SK-N-SH treated with all-trans-retinoic acid at 6 μM for 48 hours (cell line): ENCODE measurements around the gene WWP2.

ENCODE experiments used
- ATAC-seq: fragments of 200-7000 bp; cut with Tn5 transposase; 3 replicates; pipeline ENCODE4 v1.9.1; 2020; ENCODE audit warnings: mild to moderate bottlenecking, moderate library complexity
- ARNTL ChIP-seq: fragments of 450-650 bp; formaldehyde crosslinking; IDR thresholded peaks from 2 replicates; pipeline ENCODE4 v1.5.0; 2020; ENCODE audit warnings: low read depth, mild to moderate bottlenecking, moderate library complexity, borderline replicate concordance
- BACH2 ChIP-seq: fragments of 250-450 bp; sonication (Bioruptor Pico); IDR thresholded peaks from 2 replicates; pipeline ENCODE4 v1.9.0; 2021; ENCODE audit warnings: mild to moderate bottlenecking, borderline replicate concordance
- CREB5 ChIP-seq: fragments of 250-450 bp; sonication (Bioruptor Pico); IDR thresholded peaks from 2 replicates; pipeline ENCODE4 v1.5.1; 2020; ENCODE audit warnings: low read depth, mild to moderate bottlenecking, moderate library complexity
- CSDC2 ChIP-seq: fragments of 250-450 bp; sonication (Bioruptor Pico); IDR thresholded peaks from 2 replicates; pipeline ENCODE4 v1.5.0; 2020; ENCODE audit warnings: mild to moderate bottlenecking, moderate library complexity
- CSRNP3 ChIP-seq: fragments of 250-450 bp; sonication (Bioruptor Pico); IDR thresholded peaks from 2 replicates; pipeline ENCODE4 v1.5.1; 2021; ENCODE audit warnings: mild to moderate bottlenecking, moderate library complexity
- ESRRG ChIP-seq: fragments of 250-450 bp; sonication (Bioruptor Pico); IDR thresholded peaks from 2 replicates; pipeline ENCODE4 v1.6.1; 2021; ENCODE audit warnings: mild to moderate bottlenecking
- GLIS3 ChIP-seq: fragments of 250-450 bp; sonication (Bioruptor Pico); IDR thresholded peaks from 2 replicates; pipeline ENCODE4 v1.5.0; 2020; ENCODE audit warnings: mild to moderate bottlenecking, moderate library complexity
- ISL1 ChIP-seq: fragments of 250-450 bp; sonication (Bioruptor Pico); IDR thresholded peaks from 2 replicates; pipeline ENCODE4 v2.1.2; 2022; ENCODE audit warnings: mild to moderate bottlenecking, moderate library complexity
- OSR1 ChIP-seq: fragments of 250-450 bp; sonication (Bioruptor Pico); IDR thresholded peaks from 2 replicates; pipeline ENCODE4 v1.8.0; 2022; ENCODE audit warnings: moderate library complexity, mild to moderate bottlenecking, inconsistent platforms
- PATZ1 ChIP-seq: fragments of 250-450 bp; sonication (Bioruptor Pico); IDR thresholded peaks from 2 replicates; pipeline ENCODE4 v1.8.0; 2020; ENCODE audit warnings: mild to moderate bottlenecking, moderate library complexity, borderline replicate concordance
- POU6F1 ChIP-seq: fragments of 250-450 bp; sonication (Bioruptor Pico); IDR thresholded peaks from 2 replicates; pipeline ENCODE4 v1.8.0; 2021; ENCODE audit warnings: low read depth, mild to moderate bottlenecking, moderate library complexity, borderline replicate concordance
- PPARA ChIP-seq: fragments of 250-450 bp; sonication (Bioruptor Pico); IDR thresholded peaks from 2 replicates; pipeline ENCODE4 v1.5.0; 2020; ENCODE audit warnings: mild to moderate bottlenecking, borderline replicate concordance
- RARB ChIP-seq: fragments of 250-450 bp; sonication (Bioruptor Pico); IDR thresholded peaks from 2 replicates; pipeline ENCODE4 v1.8.0; 2021; ENCODE audit warnings: mild to moderate bottlenecking, moderate library complexity
- SNAI2 ChIP-seq: fragments of 250-450 bp; sonication (Bioruptor Pico); IDR thresholded peaks from 2 replicates; pipeline ENCODE4 v1.5.0; 2020; ENCODE audit warnings: mild to moderate bottlenecking, moderate library complexity
- TCF4 ChIP-seq: fragments of 250-450 bp; sonication (Bioruptor Pico); IDR thresholded peaks from 2 replicates; pipeline ENCODE4 v1.8.0; 2021; ENCODE audit warnings: mild to moderate bottlenecking, moderate library complexity, borderline replicate concordance
- TOX ChIP-seq: fragments of 250-450 bp; sonication (Bioruptor Pico); IDR thresholded peaks from 2 replicates; pipeline ENCODE4 v1.8.0; 2021; ENCODE audit warnings: mild to moderate bottlenecking, moderate library complexity, borderline replicate concordance
- TSHZ2 ChIP-seq: fragments of 250-450 bp; sonication (Bioruptor Pico); IDR thresholded peaks from 2 replicates; pipeline ENCODE4 v1.5.0; 2020; ENCODE audit warnings: mild to moderate bottlenecking, moderate library complexity
- ZC3H10 ChIP-seq: fragments of 250-450 bp; sonication (Bioruptor Pico); IDR thresholded peaks from 2 replicates; pipeline ENCODE4 v1.5.1; 2021; ENCODE audit warnings: mild to moderate bottlenecking, moderate library complexity
- ZFP3 ChIP-seq: fragments of 250-450 bp; sonication (Bioruptor Pico); IDR thresholded peaks from 2 replicates; pipeline ENCODE4 v1.5.0; 2020; ENCODE audit warnings: mild to moderate bottlenecking, moderate library complexity
- ZFP30 ChIP-seq: fragments of 450-650 bp; formaldehyde crosslinking; IDR thresholded peaks from 2 replicates; pipeline ENCODE4 v1.5.0; 2022; ENCODE audit warnings: mild to moderate bottlenecking, moderate library complexity
- ZNF565 ChIP-seq: fragments of 450-650 bp; formaldehyde crosslinking; conservative IDR thresholded peaks from 2 replicates; pipeline ENCODE4 v1.5.0; 2020; ENCODE audit warnings: low read depth, mild to moderate bottlenecking, moderate library complexity
- ZNF70 ChIP-seq: fragments of 450-650 bp; formaldehyde crosslinking; IDR thresholded peaks from 2 replicates; pipeline ENCODE4 v1.5.0; 2020; ENCODE audit warnings: mild to moderate bottlenecking, moderate library complexity
- ZNF8 ChIP-seq: fragments of 450-650 bp; formaldehyde crosslinking; IDR thresholded peaks from 2 replicates; pipeline ENCODE4 v1.5.0; 2020; ENCODE audit warnings: mild to moderate bottlenecking, moderate library complexity

WWP2 gene

GRCh38 chr16:69906838-69907401, 144.8 kb downstream of the WWP2 start:
- TF ChIP-seq ESRRG (CRISPR knock-in tag) (no peak), ZNF70 (CRISPR knock-in tag) (no peak), ZC3H10 (CRISPR knock-in tag) (no peak), TCF4 (CRISPR knock-in tag) (no peak), PPARA (CRISPR knock-in tag) (no peak), ARNTL (CRISPR knock-in tag) (no peak), ZFP3 (no peak), SNAI2 (no peak), BACH2 (no peak), GLIS3 (no peak), RARB (CRISPR knock-in tag) (no peak), ZNF565 (CRISPR knock-in tag) (no peak), PATZ1 (no peak)
- TF ChIP-seq, all 23 proteins: peak for 0
- ATAC-seq: peak; percentile 40; the same call in 2 of the 3 replicates

GRCh38 chr16:69909043-69909442, 146.9 kb downstream of the WWP2 start:
- ATAC-seq: no peak
- TF ChIP-seq TCF4 (CRISPR knock-in tag): no peak
- TF ChIP-seq OSR1: no peak
- TF ChIP-seq POU6F1: no peak
- no peak for TF ChIP-seq TSHZ2
- no peak for TF ChIP-seq ARNTL (CRISPR knock-in tag)
- no peak for TF ChIP-seq ZFP3
- no peak for TF ChIP-seq CREB5 (CRISPR knock-in tag)
- no peak for TF ChIP-seq ZFP30 (CRISPR knock-in tag)
- no peak for TF ChIP-seq ZNF70 (CRISPR knock-in tag)
- TF ChIP-seq TOX (CRISPR knock-in tag): no peak
- TF ChIP-seq PPARA (CRISPR knock-in tag): no peak

GRCh38 chr16:69909760-69910159, 147.6 kb downstream of the WWP2 start:
- TF ChIP-seq TOX (CRISPR knock-in tag) (no peak), CSRNP3 (CRISPR knock-in tag) (no peak), OSR1 (no peak), TCF4 (CRISPR knock-in tag) (no peak), ZFP30 (CRISPR knock-in tag) (no peak), ZNF565 (CRISPR knock-in tag) (no peak), ARNTL (CRISPR knock-in tag) (no peak), ZC3H10 (CRISPR knock-in tag) (no peak), ZNF70 (CRISPR knock-in tag) (no peak), ZNF8 (CRISPR knock-in tag) (no peak), PPARA (CRISPR knock-in tag) (no peak), ESRRG (CRISPR knock-in tag) (no peak), BACH2 (no peak), POU6F1 (no peak), ZFP3 (no peak), TSHZ2 (no peak), RARB (CRISPR knock-in tag) (no peak), CSDC2 (CRISPR knock-in tag) (no peak), ISL1 (no peak)
- ATAC-seq: no peak
